Sigmoid colon (tissue), 7 donors: ENCODE data around the gene TOR1B. TPM values are rescaled to one million over a fixed set of nuclear protein-coding genes. Genes with fewer than 3 reads are reported as not detected.

Source experiments
- DNase-seq: peaks from one replicate; pipeline ENCODE4 v3.0.0-alpha.2; 2019
- H3K27ac ChIP-seq, 4 donors: fragments of 200-600 bp; sonication (generic); one replicate each; pipeline ENCODE4 v1.5.1; 2016 to 2019; ENCODE audit warnings: mild to moderate bottlenecking in 1 of 4
- H3K27me3 ChIP-seq, 3 donors: fragments of 200-600 bp; sonication (generic); one replicate each; pipeline ENCODE4 v1.5.1; 2019; ENCODE audit warnings: mild to moderate bottlenecking in 1 of 3
- H3K36me3 ChIP-seq, 4 donors: fragments of 200-600 bp; sonication (generic); one replicate each; pipeline ENCODE4 v1.5.1; 2016 to 2019
- H3K4me1 ChIP-seq, 4 donors: fragments of 200-600 bp; sonication (generic); one replicate each; pipeline ENCODE4 v1.5.1; 2017 to 2019
- H3K4me3 ChIP-seq, 4 donors: fragments of 200-600 bp; sonication (generic); one replicate each; pipeline ENCODE4 v1.5.1; 2017 to 2019; ENCODE audit warnings: mild to moderate bottlenecking in 2 of 4, moderate library complexity in 1 of 4
- H3K9me3 ChIP-seq, 4 donors: fragments of 200-600 bp in 3 of 4; sonication (generic) in 3 of 4; one replicate each; pipeline versions ENCODE4 v1.5.1 to v1.6.1; 2013 to 2019
- EP300 ChIP-seq, 4 donors: sonication (generic); formaldehyde crosslinking; IDR thresholded peaks; one replicate each; pipeline ENCODE4 v1.6.1; 2017; ENCODE audit warnings: antibody characterized with exemption in 4 of 4
- POLR2A ChIP-seq, 2 donors: fragments of 450-650 bp; IDR thresholded peaks; one replicate each; pipeline ENCODE4 v1.6.1; 2016; ENCODE audit warnings: antibody characterized with exemption in 2 of 2, mild to moderate bottlenecking in 2 of 2, moderate library complexity in 2 of 2
- POLR2AphosphoS5 ChIP-seq, 4 donors: sonication (generic); formaldehyde crosslinking; IDR thresholded peaks; one replicate each; pipeline ENCODE4 v1.6.1; 2017; ENCODE audit warnings: antibody characterized with exemption in 4 of 4
- WGBS, 2 donors: extraction: QIAGEN DNeasy Blood & Tissue Kit; methylation state at CpG; one replicate each; pipeline ENCODE4 v1.1.7; 2013; 5-methylcytosine and 5-hydroxymethylcytosine counted together
- intact Hi-C: fragments of 100-400 bp; cut with DNase I; formaldehyde crosslinking; loops from one replicate; pipeline ENCODE4 v1.15.1; 2023
- polyA plus RNA-seq, 3 donors: library from polyadenylated mRNA; stranded (reverse); fragments of 200-250 nt; gene quantifications; one replicate each; pipeline ENCODE4 v1.2.3, GENCODE V29; 2013
- total RNA-seq, 4 donors: library from RNA; depleted of rRNA; stranded (reverse); fragments of >200 nt; gene quantifications; one replicate each; pipeline ENCODE4 v1.1.0, GENCODE V29; 2016
- TF ChIP-seq, protein P1 (sequence below), 4 experiments: fragments of 450-650 bp in 3 of 4; fragments of 200-600 bp in 1 of 4; IDR thresholded peaks; one replicate each; pipeline ENCODE4 v1.5.1; 2016 to 2019; ENCODE audit warnings: antibody characterized with exemption in 4 of 4, mild to moderate bottlenecking in 3 of 4, moderate library complexity in 2 of 4
- donor health status: healthy with polysubstance abuse.
- donor health status: Bipolar disorder and iron deficiency.
- donor health status: healthy.

Gene TOR1B
- total and polyA plus RNA-seq, 7 donors = 7.8 to 31.3 (median 20.7) TPM

DNA sequence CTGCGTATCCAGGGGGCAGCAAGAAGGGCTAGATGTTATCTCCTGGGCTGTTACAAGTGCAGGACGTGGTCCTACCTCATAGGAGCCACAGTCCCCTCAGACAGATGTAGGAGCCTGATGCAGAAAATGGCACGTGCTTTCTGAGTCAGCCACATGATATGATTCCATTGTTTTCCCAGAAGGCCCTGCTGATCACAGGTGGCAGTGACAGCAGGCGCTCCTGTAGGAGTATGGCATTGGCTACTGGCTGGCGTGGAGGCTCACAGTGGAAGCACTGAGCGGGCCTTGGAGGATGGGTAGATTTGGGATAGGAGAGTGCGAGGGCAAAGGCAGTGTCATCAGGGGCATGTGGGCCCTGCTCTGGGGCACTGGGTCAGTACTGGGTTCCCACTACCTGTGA, 54.2 kb downstream of the TOR1B start:
- no peaks in the 10 kb centered on the region for H3K27me3 ChIP-seq
- no peak overlapping the region for H3K27ac ChIP-seq
- intact Hi-C loops = no loop called here
- 92 to 95% methylated on average over 7 of the region's 7 CpGs for WGBS, 2 donors
- peaks cover 0 to 3% (median 0%) of the 10 kb centered on the region in 4 donors for H3K4me1 ChIP-seq
- TF ChIP-seq, protein P1, sequence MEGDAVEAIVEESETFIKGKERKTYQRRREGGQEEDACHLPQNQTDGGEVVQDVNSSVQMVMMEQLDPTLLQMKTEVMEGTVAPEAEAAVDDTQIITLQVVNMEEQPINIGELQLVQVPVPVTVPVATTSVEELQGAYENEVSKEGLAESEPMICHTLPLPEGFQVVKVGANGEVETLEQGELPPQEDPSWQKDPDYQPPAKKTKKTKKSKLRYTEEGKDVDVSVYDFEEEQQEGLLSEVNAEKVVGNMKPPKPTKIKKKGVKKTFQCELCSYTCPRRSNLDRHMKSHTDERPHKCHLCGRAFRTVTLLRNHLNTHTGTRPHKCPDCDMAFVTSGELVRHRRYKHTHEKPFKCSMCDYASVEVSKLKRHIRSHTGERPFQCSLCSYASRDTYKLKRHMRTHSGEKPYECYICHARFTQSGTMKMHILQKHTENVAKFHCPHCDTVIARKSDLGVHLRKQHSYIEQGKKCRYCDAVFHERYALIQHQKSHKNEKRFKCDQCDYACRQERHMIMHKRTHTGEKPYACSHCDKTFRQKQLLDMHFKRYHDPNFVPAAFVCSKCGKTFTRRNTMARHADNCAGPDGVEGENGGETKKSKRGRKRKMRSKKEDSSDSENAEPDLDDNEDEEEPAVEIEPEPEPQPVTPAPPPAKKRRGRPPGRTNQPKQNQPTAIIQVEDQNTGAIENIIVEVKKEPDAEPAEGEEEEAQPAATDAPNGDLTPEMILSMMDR (IDR thresholded peaks at IDR 0.05) = no peak
- H3K36me3 ChIP-seq = peaks cover 39 to 94% (median 49%) of the 10 kb centered on the region in 4 donors
- no peaks in the 10 kb centered on the region for H3K9me3 ChIP-seq
- no peak overlapping the region for H3K4me3 ChIP-seq
- DNase-seq = no peak

GRCh38 chr9:129858167-129858962, 55.4 kb downstream of the TOR1B start:
- H3K9me3 ChIP-seq = no peaks in the 10 kb centered on the region
- TF ChIP-seq POLR2AphosphoS5 (IDR thresholded peaks at IDR 0.05) (no peak), EP300 (IDR thresholded peaks at IDR 0.05) (no peak), POLR2A (IDR thresholded peaks at IDR 0.05) (no peak)
- TF ChIP-seq, protein P1 (IDR thresholded peaks at IDR 0.05) = no peak
- DNase-seq = no peak
- WGBS, 2 donors = 89 to 93% methylated on average over 11 of the region's 11 CpGs
- H3K36me3 ChIP-seq = peaks cover 38 to 94% (median 47%) of the 10 kb centered on the region in 4 donors
- H3K27ac ChIP-seq = no peak overlapping the region
- intact Hi-C loops = no loop called here
- H3K4me3 ChIP-seq = no peak overlapping the region
- H3K4me1 ChIP-seq = no peaks in the 10 kb centered on the region
- no peaks in the 10 kb centered on the region for H3K27me3 ChIP-seq

Other genes with a start within 250 kb of the TOR1B start
- gene C9orf50, start 182.1 kb upstream of the TOR1B start, total RNA-seq = 1 to 10 TPM in 1 of 4 donors, under 1 TPM in 1, not detected in 2; 0.82 to 1.2 TPM
- under 1 TPM in 1 of 3 donors, not detected in 2; 0.03 TPM for gene C9orf50, start 182.1 kb upstream of the TOR1B start, polyA plus RNA-seq
- gene NTMT1, start 177.0 kb upstream of the TOR1B start, total RNA-seq = 10 to 100 TPM in 3 of 4 donors, 1 to 10 TPM in 1; 5.8 to 22.5 (median 16.9) TPM
- gene NTMT1, start 177.0 kb upstream of the TOR1B start, polyA plus RNA-seq = 10 to 100 TPM; 25.8 to 49.3 (median 27.5) TPM
- 10 to 100 TPM in 2 of 4 donors, 1 to 10 TPM in 2; 8.9 to 10.3 (median 9.8) TPM for gene ASB6, start 161.0 kb upstream of the TOR1B start, total RNA-seq
- gene ASB6, start 161.0 kb upstream of the TOR1B start, polyA plus RNA-seq = 10 to 100 TPM in 1 of 3 donors, 1 to 10 TPM in 2; 8.4 to 20.8 (median 9.7) TPM
- gene PRRX2, start 137.5 kb upstream of the TOR1B start, total RNA-seq = 1 to 10 TPM in 2 of 4 donors, under 1 TPM in 1, not detected in 1; 0.49 to 4.7 (median 2.9) TPM
- 1 to 10 TPM in 2 of 3 donors, under 1 TPM in 1; 0.46 to 4.2 (median 1.1) TPM for gene PRRX2, start 137.5 kb upstream of the TOR1B start, polyA plus RNA-seq
- gene PTGES, start 50.1 kb upstream of the TOR1B start, total RNA-seq = 1 to 10 TPM; 2.7 to 6.8 (median 3.7) TPM
- gene PTGES, start 50.1 kb upstream of the TOR1B start, polyA plus RNA-seq = 10 to 100 TPM in 1 of 3 donors, 1 to 10 TPM in 1, under 1 TPM in 1; 0.92 to 10.2 (median 7.0) TPM
- 10 to 100 TPM; 31.6 to 51.2 (median 36.1) TPM for gene TOR1A, start 21.0 kb downstream of the TOR1B start, total RNA-seq
- gene TOR1A, start 21.0 kb downstream of the TOR1B start, polyA plus RNA-seq = 10 to 100 TPM; 12.5 to 27.6 (median 13.2) TPM
- 100 to 1,000 TPM in 1 of 4 donors, 10 to 100 TPM in 3; 55.7 to 172 (median 66.0) TPM for gene C9orf78, start 32.1 kb downstream of the TOR1B start, total RNA-seq
- 10 to 100 TPM; 63.1 to 84.1 (median 74.9) TPM for gene C9orf78, start 32.1 kb downstream of the TOR1B start, polyA plus RNA-seq
- gene USP20, start 32.3 kb downstream of the TOR1B start, total RNA-seq = 10 to 100 TPM; 17.5 to 52.1 (median 21.8) TPM
- 10 to 100 TPM in 1 of 3 donors, 1 to 10 TPM in 2; 7.9 to 26.7 (median 9.6) TPM for gene USP20, start 32.3 kb downstream of the TOR1B start, polyA plus RNA-seq
- 100 to 1,000 TPM in 3 of 4 donors, 10 to 100 TPM in 1; 92.8 to 172 (median 104) TPM for gene FNBP1, start 240.0 kb downstream of the TOR1B start, total RNA-seq
- 10 to 100 TPM; 12.5 to 39.0 (median 13.2) TPM for gene FNBP1, start 240.0 kb downstream of the TOR1B start, polyA plus RNA-seq